ENCODE measurements around the gene RANBP6. TPM values are rescaled to one million over a fixed set of nuclear protein-coding genes. Genes with fewer than 3 reads are reported as not detected.

The RANBP6 gene
- total RNA-seq, 2 experiments from 2014 or later = 36.7 to 40.6 TPM

GRCh38 chr9:6006749-6007057 lies 8.7 kb downstream of the RANBP6 start:
- H3K4me3 Mint-ChIP-seq = peak overlapping the region; percentile 95
- peak overlapping the region in 1 of 2 donors; percentile 91 for H3K27ac ChIP-seq (ENCODE audit: low read depth in 1 of 2, low read length in 2 of 2)
- H3K27me3 ChIP-seq (ENCODE audit: control insufficient read depth in 1 of 2, insufficient read depth in 2 of 2, low read length in 2 of 2) = no peaks in the 10 kb centered on the region
- peaks cover 14% of the 10 kb centered on the region for H3K4me1 ChIP-seq (ENCODE audit: insufficient read depth, low read length)
- intact Hi-C loops (cut with DNase I, micrococcal nuclease) = loop anchor here (1.0 to 10.0 kb wide), 10 partner anchors 9 to 1329 kb away; partner anchors contain the start of genes RIC1 (in 2 of the 2), CDC37L1 (in 1 of the 2), ERMP1 (in 1 of the 2) and KDM4C (in 1 of the 2)
- DNase-seq = no peak
- peaks cover 68% of the 10 kb centered on the region for H3K4me1 Mint-ChIP-seq (ENCODE audit: low read depth)
- TF ChIP-seq CTCF (IDR thresholded peaks at IDR 0.05) = no peak
- ChIA-PET POLR2A (interaction anchor here (0.6 to 3.3 kb wide), 14 partner anchors 9 to 752 kb away, joined by 3 to 33 read pairs (median 7); partner anchors contain the start of genes ERMP1, KDM4C, RANBP6 and RIC1), CTCF (interaction anchor here (1.2 kb wide), 1 partner anchor 208 kb away, joined by 3 read pairs; no protein-coding TSS in a partner anchor)
- H3K9me3 ChIP-seq (ENCODE audit: control insufficient read depth in 1 of 2, insufficient read depth in 1 of 2, low read length in 2 of 2) = peaks cover 0 to 2% of the 10 kb centered on the region in 2 experiments
- H3K36me3 ChIP-seq (ENCODE audit: insufficient read depth, low read length) = peaks cover 13% of the 10 kb centered on the region
- no peaks in the 10 kb centered on the region for H3K27me3 Mint-ChIP-seq
- H3K4me3 ChIP-seq (ENCODE audit: low read length) = peak overlapping the region; percentile 87
- no peak for ATAC-seq (ENCODE audit: poor library complexity)
- H3K9me3 Mint-ChIP-seq = peaks cover 2% of the 10 kb centered on the region
- peak overlapping the region; percentile 97 for H3K27ac Mint-ChIP-seq
- H3K36me3 Mint-ChIP-seq (ENCODE audit: low read depth) = peaks cover 40% of the 10 kb centered on the region

- ATAC-seq (ENCODE audit: poor library complexity) = no peak
- no peaks in the 10 kb centered on the region for H3K9me3 ChIP-seq (ENCODE audit: control insufficient read depth in 1 of 2, insufficient read depth in 1 of 2, low read length in 2 of 2)
- no peak overlapping the region for H3K4me3 ChIP-seq (ENCODE audit: low read length)
- DNase-seq = no peak
- ChIA-PET CTCF (interaction anchor here (2.1 kb wide), 1 partner anchor 23 kb away, joined by 6 read pairs; no protein-coding TSS in a partner anchor), POLR2A (no interaction called here)
- H3K36me3 ChIP-seq (ENCODE audit: insufficient read depth, low read length) = peaks cover 13% of the 10 kb centered on the region
- intact Hi-C loops (cut with DNase I, micrococcal nuclease) = loop anchor here (10.0 kb wide), 3 partner anchors 46 to 566 kb away; partner anchors contain the start of genes PLGRKT (in 1 of the 2) and UHRF2 (in 1 of the 2)
- Mint-ChIP-seq H3K9me3 (no peaks in the 10 kb centered on the region), H3K27ac (no peak overlapping the region), H3K4me3 (peak overlapping the region; percentile 7), H3K36me3 (ENCODE audit: low read depth) (peaks cover 26% of the 10 kb centered on the region), H3K4me1 (ENCODE audit: low read depth) (peaks cover 76% of the 10 kb centered on the region), H3K27me3 (no peaks in the 10 kb centered on the region)
- H3K4me1 ChIP-seq (ENCODE audit: insufficient read depth, low read length) = peaks cover 3% of the 10 kb centered on the region
- H3K27ac ChIP-seq (ENCODE audit: low read depth in 1 of 2, low read length in 2 of 2) = no peak overlapping the region
- TF ChIP-seq CTCF (IDR thresholded peaks at IDR 0.05) = no peak
- H3K27me3 ChIP-seq (ENCODE audit: control insufficient read depth in 1 of 2, insufficient read depth in 2 of 2, low read length in 2 of 2) = no peaks in the 10 kb centered on the region
Measured at GRCh38 chr9:6000955-6001354, 14.5 kb downstream of the RANBP6 start.

- POLR2A ChIA-PET = interaction anchor here (0.8 to 1.0 kb wide), 2 partner anchors 9 to 16 kb away, joined by 3 to 4 read pairs; partner anchors contain the start of gene RANBP6
- intact Hi-C loops (cut with DNase I, micrococcal nuclease) = loop anchor here (10.0 kb wide), 3 partner anchors 45 to 565 kb away; partner anchors contain the start of genes PLGRKT (in 1 of the 2) and UHRF2 (in 1 of the 2)
- Histone ChIP-seq H3K4me3 (ENCODE audit: low read length) (no peak overlapping the region), H3K27ac (ENCODE audit: low read depth in 1 of 2, low read length in 2 of 2) (no peak overlapping the region), H3K9me3 (ENCODE audit: control insufficient read depth in 1 of 2, insufficient read depth in 1 of 2, low read length in 2 of 2) (no peaks in the 10 kb centered on the region), H3K27me3 (ENCODE audit: control insufficient read depth in 1 of 2, insufficient read depth in 2 of 2, low read length in 2 of 2) (no peaks in the 10 kb centered on the region), H3K36me3 (ENCODE audit: insufficient read depth, low read length) (peaks cover 3% of the 10 kb centered on the region), H3K4me1 (ENCODE audit: insufficient read depth, low read length) (peaks cover 3% of the 10 kb centered on the region)
- Mint-ChIP-seq H3K36me3 (ENCODE audit: low read depth) (peaks cover 29% of the 10 kb centered on the region), H3K27ac (no peak overlapping the region), H3K4me1 (ENCODE audit: low read depth) (peaks cover 78% of the 10 kb centered on the region), H3K27me3 (no peaks in the 10 kb centered on the region), H3K4me3 (no peak overlapping the region), H3K9me3 (no peaks in the 10 kb centered on the region)
- DNase-seq = no peak
- CTCF ChIA-PET = interaction anchor here (0.8 kb wide), 1 partner anchor 24 kb away, joined by 3 read pairs; no protein-coding TSS in a partner anchor
- no peak for ATAC-seq (ENCODE audit: poor library complexity)
- TF ChIP-seq CTCF (IDR thresholded peaks at IDR 0.05) = no peak
Measured at GRCh38 chr9:5999443-6000101, 15.9 kb downstream of the RANBP6 start.

Data from CD4-positive, alpha-beta T cell (primary cell).